GM18499 (cell line): Measurements from ENCODE around the gene CHD1.

Experiments used
- ATAC-seq: cut with Tn5 transposase; IDR thresholded peaks from one replicate; pipeline ENCODE4 v1.9.1; 2021; ENCODE audit warnings: moderate number of reproducible peaks; ENCODE audit not compliant: insufficient read depth, unreplicated experiment

The CHD1 gene

GRCh38 chr5:98936948-98937715 is 8.3 kb upstream of the CHD1 start:
- no peak for ATAC-seq

DNA sequence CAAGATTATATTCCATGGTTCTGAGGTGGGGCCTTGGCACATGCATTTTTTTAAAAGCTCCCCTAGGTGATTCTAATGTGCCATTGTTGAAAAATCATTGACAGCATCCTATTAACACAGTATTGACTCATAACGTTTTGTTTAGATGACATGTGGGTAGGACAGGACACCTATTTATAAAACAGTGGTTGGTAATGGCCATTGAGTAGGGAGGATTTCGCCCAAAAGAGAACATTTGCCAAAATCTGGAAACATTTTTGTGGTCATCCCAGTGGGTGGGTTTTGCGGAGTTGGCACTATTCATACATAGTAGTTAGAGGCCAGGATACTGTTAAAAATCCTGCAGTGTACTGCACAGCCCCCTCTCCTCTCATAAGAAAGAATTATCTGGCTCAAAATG is 6.4 kb upstream of the CHD1 start:
- ATAC-seq: no peak

GRCh38 chr5:98934546-98934945 is 5.7 kb upstream of the CHD1 start:
- ATAC-seq: no peak

DNA sequence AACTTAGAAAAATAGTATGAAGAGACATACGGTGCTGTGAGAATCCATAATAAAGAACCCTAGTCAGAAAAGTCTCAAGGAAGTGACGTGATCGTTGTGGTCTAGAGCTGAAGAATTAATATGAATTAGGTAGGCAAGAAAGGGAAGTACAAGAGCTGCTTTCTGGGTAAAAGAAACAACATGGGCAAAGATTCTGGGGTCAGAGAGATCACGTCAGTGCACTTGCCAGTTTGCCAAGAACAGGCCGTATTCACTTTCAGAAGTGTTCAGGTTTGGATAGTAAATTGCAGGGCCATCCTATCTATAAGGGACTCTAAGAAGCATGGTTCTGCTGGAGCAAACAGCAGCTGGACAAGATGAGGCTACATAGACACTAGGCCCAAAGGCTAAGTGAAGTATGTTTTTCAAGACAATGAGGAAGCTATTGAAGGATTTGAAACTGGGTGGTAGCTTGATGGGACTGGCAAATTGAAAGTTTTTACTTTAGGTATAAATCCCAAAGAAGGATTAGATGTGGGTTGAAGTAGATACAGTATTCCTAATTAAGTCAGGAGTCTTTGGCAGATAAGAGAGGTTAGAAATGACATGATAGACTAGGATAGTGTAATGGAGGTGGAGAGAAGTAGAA is 4.8 kb upstream of the CHD1 start:
- peak; percentile 22 for ATAC-seq

- ATAC-seq: no peak
These were observed 2.4 kb upstream of the CHD1 start for GRCh38 chr5:98930972-98931762.

GRCh38 chr5:98929710-98930298 is 997 bp upstream of the CHD1 start:
- ATAC-seq: no peak

GRCh38 chr5:98927989-98928872 is 576 bp downstream of the CHD1 start:
- peak; percentile 5 for ATAC-seq

DNA sequence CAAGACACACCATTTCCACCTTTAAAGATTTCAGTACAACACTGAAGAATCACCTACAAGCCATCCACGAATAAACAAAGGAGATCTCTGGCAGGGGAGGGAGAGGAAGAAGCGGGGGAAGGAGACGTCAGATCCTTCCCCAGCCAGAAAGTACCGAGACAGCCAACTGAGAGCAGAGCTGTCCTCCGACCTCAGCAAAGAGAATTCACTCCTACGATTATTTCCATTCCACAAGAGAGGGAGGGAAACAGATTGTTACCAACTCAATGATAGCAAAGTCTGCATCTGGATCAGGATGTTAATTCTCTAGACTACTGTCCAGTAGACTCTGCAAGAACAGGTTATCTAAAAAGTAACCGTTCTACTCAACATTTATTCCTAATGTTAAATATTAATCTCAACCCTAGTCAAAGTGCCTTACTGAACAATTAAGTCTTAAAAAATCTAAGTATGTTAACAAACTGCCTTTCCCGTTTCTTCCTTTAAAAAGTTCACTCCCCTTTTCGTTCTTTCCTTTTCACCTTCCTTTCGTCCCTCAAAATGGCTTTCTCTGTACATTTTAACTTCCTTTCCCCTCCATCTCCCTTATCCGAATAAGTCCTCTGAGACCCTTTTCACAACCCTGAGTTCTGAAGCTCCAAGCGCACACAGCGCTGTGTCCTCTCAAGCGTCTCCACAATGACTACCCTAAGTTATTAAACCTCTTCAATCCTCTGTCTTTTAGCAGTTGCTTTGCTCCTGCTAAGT is 1.4 kb downstream of the CHD1 start:
- no peak for ATAC-seq

DNA sequence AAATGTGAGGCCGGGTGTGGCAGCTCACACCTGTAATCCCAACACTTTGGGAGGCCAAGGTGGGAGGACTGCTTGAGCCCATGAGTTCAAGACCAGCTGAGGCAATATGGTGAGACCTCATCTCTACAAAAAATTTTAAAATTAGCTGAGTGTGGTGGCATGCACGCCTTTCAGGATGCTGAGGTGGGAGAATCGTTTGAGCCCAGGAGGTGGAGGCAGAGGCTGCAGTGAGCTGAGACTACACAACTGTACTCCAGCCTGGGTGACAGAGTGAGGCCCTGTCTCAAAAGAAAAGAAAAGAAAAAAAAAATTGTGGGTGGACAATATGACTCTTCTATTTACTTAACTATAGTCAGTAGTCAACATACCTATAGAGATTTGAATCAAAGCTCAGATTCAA is 4.8 kb downstream of the CHD1 start:
- no peak for ATAC-seq

GRCh38 chr5:98921947-98922505 is 6.8 kb downstream of the CHD1 start:
- no peak for ATAC-seq

DNA sequence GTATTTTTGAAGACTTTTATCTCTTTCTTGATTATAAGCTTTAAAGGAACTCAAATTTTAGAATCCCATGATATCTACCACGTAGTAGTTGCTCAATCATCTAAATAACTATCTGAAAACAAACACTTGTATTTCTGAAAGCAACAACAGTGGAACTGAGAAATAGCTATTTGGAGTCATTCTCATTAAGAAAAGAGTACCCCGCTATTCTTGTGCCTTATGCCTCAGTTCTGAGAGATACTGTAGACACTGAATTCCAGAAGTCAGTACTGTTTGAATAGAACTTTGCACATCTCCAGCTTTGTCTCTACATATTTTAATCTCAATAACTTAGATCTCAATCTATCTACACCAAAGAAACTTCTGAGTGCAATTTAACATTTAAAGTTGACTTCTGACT is 11.4 kb downstream of the CHD1 start:
- ATAC-seq: no peak

DNA sequence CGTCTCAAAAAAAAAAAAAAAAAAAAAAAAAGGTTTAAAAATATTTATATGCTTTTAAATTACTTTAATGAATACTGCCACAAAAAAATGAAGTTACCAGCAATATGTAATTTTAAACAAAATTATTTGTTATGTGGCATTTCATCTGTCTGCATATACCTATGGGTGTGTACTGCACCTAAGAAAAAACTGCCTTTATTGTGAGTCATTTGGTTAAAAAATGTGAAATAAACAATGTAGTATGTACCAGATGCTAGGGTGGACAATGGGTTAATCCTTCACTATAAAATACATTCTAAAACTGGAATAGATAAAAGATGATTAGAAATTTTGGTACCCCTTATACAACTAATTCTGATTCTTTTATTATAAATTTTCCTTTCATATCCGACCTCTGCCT is 12.3 kb downstream of the CHD1 start:
- ATAC-seq: no peak

- no peak for ATAC-seq
These were observed 14.9 kb downstream of the CHD1 start for GRCh38 chr5:98913911-98914310.

DNA sequence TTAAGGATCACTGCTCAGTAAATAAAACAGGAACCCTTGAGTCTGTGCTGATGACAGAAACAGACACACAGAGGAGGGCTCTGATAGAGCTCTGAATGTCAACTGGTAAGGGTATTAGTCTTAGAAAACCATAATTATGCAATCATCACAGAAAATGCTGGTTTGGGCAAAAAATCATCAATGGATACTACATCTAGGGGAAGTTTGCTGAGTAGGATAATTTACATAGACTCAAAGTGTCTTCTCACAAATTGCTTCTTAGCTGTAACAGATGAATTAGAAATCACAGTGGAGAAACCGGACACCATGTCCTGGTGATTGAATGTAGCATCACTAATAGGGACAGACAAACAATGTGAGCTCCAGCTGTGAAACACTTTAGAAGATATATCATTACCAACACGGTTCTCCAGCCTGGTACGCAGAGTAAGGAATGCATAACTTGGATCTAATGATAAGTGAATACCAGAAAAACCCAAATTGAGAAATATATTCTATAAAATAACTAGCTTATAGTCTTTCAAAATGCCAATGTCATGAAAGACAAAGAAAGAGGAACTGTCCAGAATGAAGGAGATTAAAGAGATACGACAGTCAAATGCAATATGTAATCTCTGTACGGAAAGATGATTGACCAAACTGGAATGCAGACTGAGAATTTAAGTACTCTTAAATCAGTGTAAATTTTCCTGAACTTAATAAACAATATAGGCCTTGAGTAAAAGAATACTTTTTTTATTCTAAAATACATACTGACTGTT is 17.3 kb downstream of the CHD1 start:
- ATAC-seq: no peak

DNA sequence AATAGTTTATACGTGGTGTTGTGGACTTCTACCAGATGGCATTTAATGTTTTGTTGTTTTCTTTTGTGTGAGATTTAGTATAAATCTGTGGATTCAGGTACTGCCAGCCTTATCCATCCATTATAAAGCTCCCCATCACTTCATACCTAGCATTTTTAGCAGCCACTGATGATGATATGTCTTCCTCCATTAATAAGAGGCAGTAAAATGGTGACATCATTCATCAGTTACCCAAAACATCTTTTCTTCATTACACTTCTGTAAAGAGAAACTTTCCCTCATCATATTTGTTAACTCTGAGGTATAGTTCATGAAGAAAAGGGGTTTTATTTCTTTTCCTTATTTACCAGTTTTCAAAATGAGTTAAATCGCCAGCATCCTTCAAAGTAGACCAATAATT is 19.4 kb downstream of the CHD1 start:
- ATAC-seq: no peak

- no peak for ATAC-seq
These were observed 20.9 kb downstream of the CHD1 start for GRCh38 chr5:98907951-98908350.

DNA sequence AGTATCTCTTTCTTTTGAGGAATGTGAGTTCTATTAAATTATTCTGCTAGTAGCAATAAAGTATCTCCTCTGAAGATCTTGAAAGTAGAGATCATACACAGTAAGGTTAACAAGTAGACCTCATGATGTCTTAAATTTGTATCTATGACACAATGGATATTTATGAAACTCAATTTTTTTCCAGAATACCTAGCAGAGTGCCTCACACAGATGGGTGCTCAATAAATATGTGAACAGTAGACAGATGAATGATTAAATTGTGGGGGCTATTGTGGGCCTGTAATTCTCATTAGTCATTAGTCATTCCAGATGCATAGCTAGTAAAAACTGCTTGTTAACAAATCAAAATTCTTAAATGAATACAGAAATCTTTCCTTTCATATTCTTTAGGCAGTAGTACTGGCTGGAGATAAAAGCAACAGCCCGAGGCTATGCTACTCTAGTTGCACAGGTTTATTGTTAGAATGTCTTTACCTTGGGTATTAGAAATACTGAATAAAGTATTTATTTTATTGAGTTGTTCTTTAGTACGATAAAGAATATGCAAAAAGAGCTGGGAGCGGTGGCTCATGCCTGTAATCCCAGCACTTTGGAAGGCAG is 22.0 kb downstream of the CHD1 start:
- no peak for ATAC-seq
